ENCODE data around the gene PPA2. TPM values are rescaled to one million over a fixed set of nuclear protein-coding genes. Genes with fewer than 3 reads are reported as not detected.

PPA2 gene
- total and polyA plus RNA-seq, 2 experiments from 2014 or later, result 58.4 to 63.7 TPM

DNA sequence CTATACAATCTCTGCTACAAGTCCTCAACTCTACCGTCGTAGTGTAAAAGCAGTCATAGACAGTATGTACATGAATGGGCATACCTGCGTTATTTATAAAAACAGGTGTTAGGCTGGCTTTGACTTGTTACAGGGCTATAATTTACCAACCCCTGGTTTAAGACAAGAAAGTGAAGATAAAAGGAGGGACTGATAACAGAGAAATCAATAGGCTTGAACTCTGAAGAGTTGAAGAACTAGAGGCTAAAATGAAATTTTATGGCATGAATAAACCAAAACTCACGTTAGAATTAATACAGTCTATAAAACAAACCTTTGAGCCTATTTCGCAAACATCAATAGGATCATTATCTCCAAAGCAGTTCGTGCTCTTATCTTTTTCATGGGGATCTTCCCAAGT is 36.2 kb downstream of the PPA2 start (continued):
- no peak for TF ChIP-seq ZNF462 (CRISPR knock-in tag; IDR thresholded peaks at IDR 0.05)
- TF ChIP-seq JUNB (IDR thresholded peaks at IDR 0.05; ENCODE audit: unreplicated experiment), result no peak
- no peak for TF ChIP-seq NANOG (IDR thresholded peaks at IDR 0.05; ENCODE audit: borderline replicate concordance)
- TF ChIP-seq, protein P1, sequence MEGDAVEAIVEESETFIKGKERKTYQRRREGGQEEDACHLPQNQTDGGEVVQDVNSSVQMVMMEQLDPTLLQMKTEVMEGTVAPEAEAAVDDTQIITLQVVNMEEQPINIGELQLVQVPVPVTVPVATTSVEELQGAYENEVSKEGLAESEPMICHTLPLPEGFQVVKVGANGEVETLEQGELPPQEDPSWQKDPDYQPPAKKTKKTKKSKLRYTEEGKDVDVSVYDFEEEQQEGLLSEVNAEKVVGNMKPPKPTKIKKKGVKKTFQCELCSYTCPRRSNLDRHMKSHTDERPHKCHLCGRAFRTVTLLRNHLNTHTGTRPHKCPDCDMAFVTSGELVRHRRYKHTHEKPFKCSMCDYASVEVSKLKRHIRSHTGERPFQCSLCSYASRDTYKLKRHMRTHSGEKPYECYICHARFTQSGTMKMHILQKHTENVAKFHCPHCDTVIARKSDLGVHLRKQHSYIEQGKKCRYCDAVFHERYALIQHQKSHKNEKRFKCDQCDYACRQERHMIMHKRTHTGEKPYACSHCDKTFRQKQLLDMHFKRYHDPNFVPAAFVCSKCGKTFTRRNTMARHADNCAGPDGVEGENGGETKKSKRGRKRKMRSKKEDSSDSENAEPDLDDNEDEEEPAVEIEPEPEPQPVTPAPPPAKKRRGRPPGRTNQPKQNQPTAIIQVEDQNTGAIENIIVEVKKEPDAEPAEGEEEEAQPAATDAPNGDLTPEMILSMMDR (conservative IDR thresholded peaks at IDR 0.05; ENCODE audit: low read depth in 2 of 2), result no peak

GRCh38 chr4:105436414-105436813 is 37.4 kb downstream of the PPA2 start:
- Histone ChIP-seq H3K27ac (ENCODE audit: low read depth) (no peak overlapping the region), H2AFZ (no peak overlapping the region), H3K9me2 (ENCODE audit: insufficient read depth) (no peaks in the 10 kb centered on the region), H3K4me1 (ENCODE audit: insufficient read depth) (no peaks in the 10 kb centered on the region), H3K79me2 (replicated peaks; ENCODE audit: insufficient read depth) (no peaks in the 10 kb centered on the region), H3K4me3 (no peak overlapping the region), H3K4me2 (no peak overlapping the region), H3K27me3 (ENCODE audit: insufficient read depth) (no peaks in the 10 kb centered on the region), H3K36me3 (ENCODE audit: insufficient read depth) (no peaks in the 10 kb centered on the region; the same call in 1 of the 2 replicates), H4K20me1 (replicated peaks; ENCODE audit: insufficient read depth) (peaks cover 6% of the 10 kb centered on the region), H3F3A (replicated peaks; ENCODE audit: low read depth) (no peaks in the 10 kb centered on the region)
- H3K4me1 Mint-ChIP-seq, result no peaks in the 10 kb centered on the region
- peaks cover 43% of the 10 kb centered on the region for H3K36me3 Mint-ChIP-seq (ENCODE audit: low read depth)
- no peak overlapping the region for H3K27ac Mint-ChIP-seq
- H3K9me3 Mint-ChIP-seq, result no peaks in the 10 kb centered on the region
- H3K27me3 Mint-ChIP-seq (ENCODE audit: insufficient read depth, low read depth, poor library complexity), result no peaks in the 10 kb centered on the region
- no peak for ATAC-seq
- no peak for DNase-seq (ENCODE audit: low spot score)
- no peak overlapping the region for H3K4me3 Mint-ChIP-seq
- TF ChIP-seq POLR2AphosphoS5 (IDR thresholded peaks at IDR 0.05; ENCODE audit: low read depth) (no peak), REST (IDR thresholded peaks at IDR 0.05; ENCODE audit: unreplicated experiment) (no peak), ETS1 (IDR thresholded peaks at IDR 0.05) (no peak), EZH2phosphoT487 (IDR thresholded peaks at IDR 0.05; ENCODE audit: unreplicated experiment) (no peak), NANOG (IDR thresholded peaks at IDR 0.05; ENCODE audit: borderline replicate concordance) (no peak), EZH2 (IDR thresholded peaks at IDR 0.05; ENCODE audit: low read depth, unreplicated experiment) (no peak), ZNF114 (CRISPR knock-in tag; IDR thresholded peaks at IDR 0.05) (no peak), CREB1 (CRISPR knock-in tag; IDR thresholded peaks at IDR 0.05; ENCODE audit: low read depth) (no peak), ZNF331 (CRISPR knock-in tag; IDR thresholded peaks at IDR 0.05; ENCODE audit: low read depth) (no peak), JUNB (IDR thresholded peaks at IDR 0.05; ENCODE audit: unreplicated experiment) (no peak)
